ENCODE data around the gene HPN. TPM values are rescaled to one million over a fixed set of nuclear protein-coding genes. Genes with fewer than 3 reads are reported as not detected.

The HPN gene
- total and polyA plus RNA-seq, 2 of the 13 experiments (the other 11 are each of a cell fraction or from before 2014, with no cell fraction given), result 46.7 to 261 TPM

GRCh38 chr19:35066691-35067563, 25.4 kb downstream of the HPN start (continued):
- TF ChIP-seq PRDM15 (CRISPR knock-in tag; IDR thresholded peaks at IDR 0.05), result no peak
- no peak for TF ChIP-seq ZNF263 (CRISPR knock-in tag; IDR thresholded peaks at IDR 0.05)
- TF ChIP-seq KLF6 (CRISPR knock-in tag; IDR thresholded peaks at IDR 0.05), result no peak
- no peak for TF ChIP-seq MAF1 (CRISPR knock-in tag; IDR thresholded peaks at IDR 0.05; ENCODE audit: borderline replicate concordance)
- TF ChIP-seq SIN3B (IDR thresholded peaks at IDR 0.05; ENCODE audit: low read length), result peak; percentile 21; the same call in 1 of the 2 replicates
- no peak for TF ChIP-seq NFATC3 (CRISPR knock-in tag; IDR thresholded peaks at IDR 0.05)
- TF ChIP-seq NFYC (CRISPR knock-in tag; IDR thresholded peaks at IDR 0.05), result peak; percentile 65
- TF ChIP-seq ZNF552 (CRISPR knock-in tag; IDR thresholded peaks at IDR 0.05; ENCODE audit: borderline replicate concordance), result no peak
- TF ChIP-seq UBTF (CRISPR knock-in tag; IDR thresholded peaks at IDR 0.05), result 0 out of 2 replicates have a peak, but pooled peaks have one; percentile 25
- no peak for TF ChIP-seq MAFF (IDR thresholded peaks at IDR 0.05; ENCODE audit: low read depth, low read length)
- TF ChIP-seq ZFP37 (CRISPR knock-in tag; IDR thresholded peaks at IDR 0.05; ENCODE audit: borderline replicate concordance), result no peak
- TF ChIP-seq PHF20 (CRISPR knock-in tag; IDR thresholded peaks at IDR 0.05), result no peak
- TF ChIP-seq SKI (IDR thresholded peaks at IDR 0.05; ENCODE audit: partially characterized antibody), result no peak
- peak; percentile 41; the same call in 1 of the 2 replicates for TF ChIP-seq ZNF205 (CRISPR knock-in tag; IDR thresholded peaks at IDR 0.05)
- no peak for TF ChIP-seq IKZF1 (IDR thresholded peaks at IDR 0.05)
- TF ChIP-seq SP2 (CRISPR knock-in tag; IDR thresholded peaks at IDR 0.05), result no peak
- no peak for TF ChIP-seq HINFP (CRISPR knock-in tag; IDR thresholded peaks at IDR 0.05; ENCODE audit: low read depth)
- no peak for TF ChIP-seq TOPORS (CRISPR knock-in tag; IDR thresholded peaks at IDR 0.05)
- no peak for TF ChIP-seq NR2F2 (IDR thresholded peaks at IDR 0.05; ENCODE audit: borderline replicate concordance, low read depth)
- peak; percentile 57 for TF ChIP-seq SALL1 (CRISPR knock-in tag; IDR thresholded peaks at IDR 0.05)
